Measurements from ENCODE around the gene POLK.
"Not testable (repeated sequence)": the region's sequence is repeated elsewhere in the genome, so short reads cannot be mapped to it uniquely, and the experiment has no call there.

POLK gene

DNA sequence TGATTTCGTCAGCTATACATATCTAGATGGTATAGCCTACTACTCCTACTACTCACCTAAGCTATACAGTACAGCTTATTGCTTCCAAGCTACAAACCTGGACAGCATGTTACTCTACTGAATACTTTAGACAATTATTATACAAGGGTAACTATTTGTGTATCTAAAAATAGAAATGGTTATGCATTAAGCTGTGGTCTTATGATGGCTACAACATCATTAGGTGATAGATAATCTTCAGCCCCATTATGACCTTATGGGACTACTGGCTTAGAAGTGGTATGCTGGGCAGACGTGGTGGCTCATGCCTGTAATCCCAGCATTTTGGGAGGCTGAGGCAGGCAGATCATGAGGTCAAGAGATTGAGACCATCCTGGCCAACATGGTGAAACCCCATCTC lies 40.5 kb upstream of the POLK start:
- TF ChIP-seq, protein P1, sequence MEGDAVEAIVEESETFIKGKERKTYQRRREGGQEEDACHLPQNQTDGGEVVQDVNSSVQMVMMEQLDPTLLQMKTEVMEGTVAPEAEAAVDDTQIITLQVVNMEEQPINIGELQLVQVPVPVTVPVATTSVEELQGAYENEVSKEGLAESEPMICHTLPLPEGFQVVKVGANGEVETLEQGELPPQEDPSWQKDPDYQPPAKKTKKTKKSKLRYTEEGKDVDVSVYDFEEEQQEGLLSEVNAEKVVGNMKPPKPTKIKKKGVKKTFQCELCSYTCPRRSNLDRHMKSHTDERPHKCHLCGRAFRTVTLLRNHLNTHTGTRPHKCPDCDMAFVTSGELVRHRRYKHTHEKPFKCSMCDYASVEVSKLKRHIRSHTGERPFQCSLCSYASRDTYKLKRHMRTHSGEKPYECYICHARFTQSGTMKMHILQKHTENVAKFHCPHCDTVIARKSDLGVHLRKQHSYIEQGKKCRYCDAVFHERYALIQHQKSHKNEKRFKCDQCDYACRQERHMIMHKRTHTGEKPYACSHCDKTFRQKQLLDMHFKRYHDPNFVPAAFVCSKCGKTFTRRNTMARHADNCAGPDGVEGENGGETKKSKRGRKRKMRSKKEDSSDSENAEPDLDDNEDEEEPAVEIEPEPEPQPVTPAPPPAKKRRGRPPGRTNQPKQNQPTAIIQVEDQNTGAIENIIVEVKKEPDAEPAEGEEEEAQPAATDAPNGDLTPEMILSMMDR (IDR thresholded peaks at IDR 0.05; ENCODE audit: low read depth, low read length, missing control alignments) = no peak
- no peak for DNase-seq (ENCODE audit: low read depth)
- H3K4me3 ChIP-seq (ENCODE audit: low read depth, low read length) = no peak overlapping the region

DNA sequence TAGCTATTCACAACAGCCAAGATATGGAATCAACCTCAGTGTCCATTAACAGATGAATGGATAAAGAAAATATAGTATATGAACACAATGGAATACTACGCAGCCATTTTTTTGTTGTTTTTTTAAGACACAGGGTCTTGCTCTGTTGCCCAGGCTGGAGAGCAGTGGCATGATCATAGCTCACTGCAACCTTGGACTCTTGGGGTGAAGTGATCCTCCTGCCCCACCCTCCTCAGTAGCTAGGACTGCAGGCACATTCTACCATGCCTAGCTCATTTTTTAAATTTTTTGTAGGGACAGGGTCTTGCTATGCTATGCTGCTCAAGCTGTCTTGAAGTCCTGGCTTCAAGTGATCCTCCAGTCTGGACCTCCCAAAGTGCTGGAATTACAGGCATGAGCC lies 38.7 kb upstream of the POLK start:
- no peak overlapping the region for H3K4me3 ChIP-seq (ENCODE audit: low read depth, low read length)
- TF ChIP-seq, protein P1 (IDR thresholded peaks at IDR 0.05; ENCODE audit: low read depth, low read length, missing control alignments) = no peak
- DNase-seq (ENCODE audit: low read depth) = no peak

DNA sequence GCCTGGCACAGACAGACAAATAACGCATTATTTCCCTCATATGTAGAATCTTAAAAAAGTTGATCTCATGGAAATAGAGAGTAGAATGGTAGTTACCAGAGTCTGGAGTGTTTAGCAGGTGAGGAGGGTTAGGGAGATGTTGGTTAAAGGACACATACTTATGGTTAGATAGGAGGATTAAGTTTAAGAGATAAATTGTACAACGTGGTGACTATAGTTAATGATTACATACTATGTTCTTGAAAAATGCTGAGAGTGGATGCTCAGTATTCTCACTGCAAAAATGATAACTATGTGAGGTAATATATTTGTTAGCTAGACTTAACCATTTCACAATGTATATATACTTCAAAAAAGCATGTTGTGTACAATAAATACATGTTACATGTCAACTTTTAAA lies 38.2 kb upstream of the POLK start:
- no peak overlapping the region for H3K4me3 ChIP-seq (ENCODE audit: low read depth, low read length)
- TF ChIP-seq, protein P1 (IDR thresholded peaks at IDR 0.05; ENCODE audit: low read depth, low read length, missing control alignments) = no peak
- no peak for DNase-seq (ENCODE audit: low read depth)

DNA sequence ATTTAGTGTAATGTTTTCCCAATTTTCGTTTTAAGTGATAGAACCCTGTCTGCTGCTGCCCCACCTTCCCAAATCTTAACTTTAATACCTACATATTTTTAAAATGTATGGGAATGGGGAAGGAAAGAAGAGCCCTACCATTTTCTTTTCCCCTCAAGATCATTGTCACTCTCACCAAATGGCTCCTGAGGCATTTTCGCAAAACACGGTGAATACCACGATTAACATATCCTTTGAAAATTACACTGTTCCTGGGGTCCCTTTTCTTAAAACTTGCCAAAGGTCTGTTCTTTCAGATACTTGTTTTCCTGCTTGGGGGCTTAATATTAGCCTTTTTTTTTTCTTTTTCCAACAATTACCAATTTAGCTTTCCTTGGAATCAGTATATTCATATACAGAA lies 36.3 kb upstream of the POLK start:
- TF ChIP-seq, protein P1 (IDR thresholded peaks at IDR 0.05; ENCODE audit: low read depth, low read length, missing control alignments) = no peak
- no peak for DNase-seq (ENCODE audit: low read depth)
- H3K4me3 ChIP-seq (ENCODE audit: low read depth, low read length) = no peak overlapping the region

DNA sequence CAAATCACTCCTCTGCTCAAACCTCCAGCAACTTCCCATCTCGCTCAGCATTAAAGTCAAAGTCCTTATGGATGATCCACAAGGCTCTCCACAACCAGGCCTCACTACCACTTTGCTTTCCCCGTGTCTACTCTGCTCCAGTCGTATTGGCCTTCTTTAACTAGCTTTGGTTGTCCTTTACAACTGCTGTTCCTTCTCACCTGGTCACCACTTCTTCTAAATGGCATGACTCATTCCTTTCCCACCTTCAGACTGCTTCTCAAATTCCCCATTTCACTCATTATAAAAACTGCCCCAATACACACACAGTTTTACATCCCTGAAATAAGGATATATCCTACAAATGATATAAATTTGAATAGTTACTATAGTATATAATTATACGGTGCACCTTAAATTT lies 30.7 kb upstream of the POLK start:
- no peak for DNase-seq (ENCODE audit: low read depth)
- no peak overlapping the region for H3K4me3 ChIP-seq (ENCODE audit: low read depth, low read length)
- TF ChIP-seq, protein P1 (IDR thresholded peaks at IDR 0.05; ENCODE audit: low read depth, low read length, missing control alignments) = no peak

DNA sequence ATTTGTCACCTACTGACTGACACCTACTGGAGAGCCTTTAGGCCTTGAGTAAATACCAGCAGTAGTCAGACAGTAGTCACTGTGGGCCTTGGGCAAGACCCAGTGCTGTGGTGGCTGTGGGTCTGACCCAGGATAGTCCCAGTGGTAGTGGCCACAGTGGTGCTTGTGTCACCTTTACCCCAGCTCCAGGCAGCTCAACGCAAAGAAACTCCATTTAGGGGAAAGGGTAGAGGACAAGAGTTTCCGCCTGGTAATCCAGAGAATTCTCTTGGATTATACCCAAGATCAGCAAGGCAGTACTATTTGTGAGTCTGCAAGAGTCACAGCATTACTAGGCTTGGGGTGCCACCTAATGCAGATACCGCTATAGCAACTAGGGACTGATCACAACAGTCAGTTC lies 29.2 kb upstream of the POLK start:
- TF ChIP-seq, protein P1 (IDR thresholded peaks at IDR 0.05; ENCODE audit: low read depth, low read length, missing control alignments) = no peak
- no peak overlapping the region for H3K4me3 ChIP-seq (ENCODE audit: low read depth, low read length)
- no peak for DNase-seq (ENCODE audit: low read depth)

DNA sequence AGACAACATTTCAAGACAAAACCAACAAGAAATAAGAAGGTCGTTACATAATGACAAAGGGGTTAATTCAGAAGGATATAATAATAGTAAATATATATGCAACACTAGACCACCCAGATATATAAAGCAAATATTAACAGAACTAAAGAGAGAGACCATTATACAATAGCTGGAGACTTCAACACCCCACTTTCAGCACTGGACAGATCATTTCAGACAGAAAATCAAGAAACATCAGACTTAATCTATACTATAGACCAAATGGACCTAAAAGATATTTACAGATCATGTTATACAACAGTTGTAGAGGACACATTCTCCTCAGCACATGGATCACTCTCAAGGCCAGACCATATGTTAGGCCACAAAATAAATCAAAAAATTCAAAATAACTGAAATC lies 27.1 kb upstream of the POLK start:
- TF ChIP-seq, protein P1 (IDR thresholded peaks at IDR 0.05; ENCODE audit: low read depth, low read length, missing control alignments) = no peak
- no peak for DNase-seq (ENCODE audit: low read depth)
- no peak overlapping the region for H3K4me3 ChIP-seq (ENCODE audit: low read depth, low read length)

DNA sequence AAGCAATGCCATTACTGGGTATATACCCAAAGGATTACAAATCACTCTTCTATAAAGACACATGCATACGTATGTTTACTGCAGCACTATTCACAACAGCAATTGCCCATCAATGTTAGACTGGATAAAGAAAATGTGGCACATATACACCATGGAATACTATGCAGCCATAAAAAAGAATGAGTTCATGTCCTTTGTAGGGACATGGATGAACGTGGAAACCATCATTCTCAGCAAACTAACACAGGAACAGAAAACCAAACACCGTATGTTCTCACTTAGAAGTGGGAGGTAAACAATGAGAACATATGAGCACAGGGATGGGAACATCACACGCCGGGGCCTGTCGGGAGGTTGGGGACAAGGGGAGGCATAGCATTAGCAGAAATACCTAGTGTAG lies 21.8 kb upstream of the POLK start:
- not testable (repeated sequence) for H3K4me3 ChIP-seq (ENCODE audit: low read depth, low read length); DNase-seq (ENCODE audit: low read depth)
